Duodenal mucosa (tissue), 2 donors: ENCODE results near the gene EEF1A1.
"Not testable (repeated sequence)": the region's sequence is repeated elsewhere in the genome, so short reads cannot be mapped to it uniquely, and the experiment has no call there.

Experiments used
- H3K27ac ChIP-seq: one replicate; pipeline ENCODE4 v1.7.0; 2013; ENCODE audit warnings: low read depth, low read length
- H3K27me3 ChIP-seq, 2 donors: one replicate each; pipeline ENCODE4 v1.7.0; 2013; ENCODE audit warnings: low read length in 2 of 2, control low read depth in 1 of 2; ENCODE audit not compliant: insufficient read depth in 2 of 2, control insufficient read depth in 1 of 2
- H3K36me3 ChIP-seq, 2 donors: one replicate each; pipeline ENCODE4 v1.7.0; 2013; ENCODE audit warnings: low read length in 2 of 2, control low read depth in 1 of 2; ENCODE audit not compliant: insufficient read depth in 2 of 2, control insufficient read depth in 1 of 2
- H3K4me1 ChIP-seq, 2 donors: one replicate each; pipeline ENCODE4 v1.7.0; 2013; ENCODE audit warnings: low read length in 2 of 2, control low read depth in 1 of 2; ENCODE audit not compliant: insufficient read depth in 2 of 2, control insufficient read depth in 1 of 2
- H3K4me3 ChIP-seq, 2 donors: one replicate each; pipeline ENCODE4 v1.7.0; 2013; ENCODE audit warnings: low read length in 2 of 2, low read depth in 1 of 2
- H3K9ac ChIP-seq, 2 donors: one replicate each; pipeline ENCODE4 v1.7.0; 2013; ENCODE audit warnings: low read length in 2 of 2, low read depth in 1 of 2
- H3K9me3 ChIP-seq, 2 donors: one replicate each; pipeline ENCODE4 v1.7.0; 2013; ENCODE audit warnings: low read length in 2 of 2, control low read depth in 1 of 2; ENCODE audit not compliant: control insufficient read depth in 1 of 2

The EEF1A1 gene

GRCh38 chr6:73518982-73519881, 1.6 kb downstream of the EEF1A1 start:
- Histone ChIP-seq H3K4me3 (peak overlapping the region; percentile 95 to 99), H3K4me1 (peaks cover 38 to 55% of the 10 kb centered on the region in 2 donors), H3K36me3 (peaks cover 35 to 49% of the 10 kb centered on the region in 2 donors), H3K27ac (peak overlapping the region; percentile 100), H3K9ac (peak overlapping the region; percentile 100)
- not testable (repeated sequence) for H3K27me3 ChIP-seq, H3K9me3 ChIP-seq

GRCh38 chr6:73518100-73518981, 2.5 kb downstream of the EEF1A1 start:
- not testable (repeated sequence) for H3K9me3 ChIP-seq, H3K27me3 ChIP-seq, H3K27ac ChIP-seq
- peak overlapping the region; percentile 60 to 61 for H3K4me3 ChIP-seq
- peaks cover 35 to 49% of the 10 kb centered on the region in 2 donors for H3K36me3 ChIP-seq
- peak overlapping the region; percentile 54 to 100 for H3K9ac ChIP-seq
- peaks cover 38 to 52% of the 10 kb centered on the region in 2 donors for H3K4me1 ChIP-seq

DNA sequence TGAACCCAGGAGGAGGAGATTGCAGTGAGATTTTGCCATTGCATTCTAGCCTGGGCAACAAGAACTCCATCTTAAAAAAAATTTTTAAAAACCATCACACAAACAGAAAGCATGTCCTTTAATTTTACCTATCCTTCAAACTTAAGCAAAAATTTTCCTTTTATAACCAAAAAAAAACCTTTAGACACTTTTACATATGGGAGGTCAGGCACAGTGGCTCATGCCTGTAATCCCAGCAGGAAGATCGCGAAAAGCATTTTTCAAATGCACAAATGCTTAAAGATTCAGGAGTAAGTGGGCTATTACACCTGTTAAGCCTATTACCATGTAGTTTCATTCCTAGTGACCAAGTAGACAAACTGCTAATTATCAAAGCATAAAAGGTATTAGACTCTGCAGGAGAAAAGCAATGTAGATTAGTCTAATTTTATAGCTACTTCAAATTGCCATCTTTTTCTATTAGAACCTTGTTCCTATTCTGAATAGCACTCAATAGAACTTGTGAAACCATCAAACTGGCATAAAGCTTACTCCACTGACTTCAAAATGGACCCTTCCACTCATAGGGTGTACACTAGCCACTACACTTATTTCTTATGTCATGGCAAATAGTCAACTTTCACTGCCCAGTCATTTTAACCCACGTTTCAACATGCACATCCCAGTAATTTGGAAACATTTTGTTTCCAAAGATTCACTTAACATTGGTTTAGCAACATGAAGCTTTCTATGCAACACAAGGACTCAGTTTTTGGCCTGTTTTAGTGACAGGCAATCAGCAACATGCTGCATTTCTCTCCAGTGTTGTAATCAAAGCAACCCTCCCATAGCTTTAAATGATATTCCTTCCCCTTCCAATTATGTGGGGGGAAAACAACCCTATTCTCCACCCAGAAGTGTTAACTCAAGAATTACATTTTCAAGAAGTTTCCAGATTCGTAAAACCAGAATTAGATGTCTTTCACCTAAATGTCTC, 4.0 kb downstream of the EEF1A1 start:
- peak overlapping the region in 1 of 2 donors; percentile 27 for H3K9ac ChIP-seq

GRCh38 chr6:73515204-73515655, 5.6 kb downstream of the EEF1A1 start:
- Histone ChIP-seq H3K4me1 (peaks cover 32 to 38% of the 10 kb centered on the region in 2 donors), H3K27ac (no peak overlapping the region), H3K36me3 (peaks cover 34 to 49% of the 10 kb centered on the region in 2 donors), H3K9ac (no peak overlapping the region), H3K4me3 (peak overlapping the region in 1 of 2 donors; percentile 28), H3K27me3 (no peaks in the 10 kb centered on the region), H3K9me3 (no peaks in the 10 kb centered on the region)

More for the DNA sequence above, 4.0 kb downstream of the EEF1A1 start:
- no peaks in the 10 kb centered on the region for H3K27me3 ChIP-seq
- H3K4me1 ChIP-seq: peaks cover 32 to 39% of the 10 kb centered on the region in 2 donors
- H3K4me3 ChIP-seq: peak overlapping the region; percentile 8 to 14
- peaks cover 35 to 49% of the 10 kb centered on the region in 2 donors for H3K36me3 ChIP-seq
- no peak overlapping the region for H3K27ac ChIP-seq
- H3K9me3 ChIP-seq: no peaks in the 10 kb centered on the region

GRCh38 chr6:73514746-73515110, 6.1 kb downstream of the EEF1A1 start:
- Histone ChIP-seq H3K9ac (no peak overlapping the region), H3K4me3 (no peak overlapping the region), H3K36me3 (peaks cover 29 to 49% of the 10 kb centered on the region in 2 donors), H3K9me3 (no peaks in the 10 kb centered on the region), H3K4me1 (peaks cover 32 to 38% of the 10 kb centered on the region in 2 donors), H3K27me3 (no peaks in the 10 kb centered on the region), H3K27ac (no peak overlapping the region)

DNA sequence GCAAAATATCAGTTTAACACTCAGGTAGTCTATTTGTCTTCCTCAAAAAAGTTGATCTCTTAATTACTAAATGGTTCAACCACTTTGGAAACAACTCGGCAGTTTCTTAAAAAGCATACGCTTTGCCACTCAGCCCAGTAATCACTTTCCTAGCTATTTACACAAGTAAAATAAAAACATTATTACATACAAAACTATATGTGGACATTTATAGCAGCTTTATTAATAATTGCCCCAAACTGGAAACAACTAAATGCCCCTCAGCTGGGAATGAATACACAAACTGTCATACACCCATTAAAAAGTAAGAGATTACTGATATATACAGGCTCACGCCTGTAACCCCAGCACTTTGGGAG, 7.4 kb downstream of the EEF1A1 start:
- H3K9ac ChIP-seq: no peak overlapping the region
- no peak overlapping the region for H3K4me3 ChIP-seq
- H3K4me1 ChIP-seq: peaks cover 25 to 26% of the 10 kb centered on the region in 2 donors
- no peaks in the 10 kb centered on the region for H3K9me3 ChIP-seq
- H3K27me3 ChIP-seq: no peaks in the 10 kb centered on the region
- no peak overlapping the region for H3K27ac ChIP-seq
- H3K36me3 ChIP-seq: peaks cover 17 to 37% of the 10 kb centered on the region in 2 donors

DNA sequence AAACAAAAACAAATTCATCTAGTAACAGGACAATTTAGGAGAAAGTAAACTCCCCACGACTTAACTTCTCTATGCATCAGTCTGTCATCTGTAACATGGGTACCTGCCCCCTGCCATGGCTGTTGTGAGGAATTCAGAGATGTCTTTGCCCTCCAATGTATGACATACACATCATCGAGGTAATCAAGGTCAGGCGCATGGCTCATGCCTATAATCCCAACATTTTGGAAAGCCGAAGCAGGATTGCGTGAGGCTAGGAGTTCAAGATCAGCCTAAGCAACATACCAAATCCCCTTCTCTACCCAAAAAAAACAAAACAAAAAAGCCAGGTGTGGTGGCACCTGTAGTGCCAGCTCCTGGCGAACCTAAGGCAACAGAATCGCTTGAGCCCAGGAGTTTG, 9.0 kb downstream of the EEF1A1 start:
- peaks cover 3 to 23% of the 10 kb centered on the region in 2 donors for H3K36me3 ChIP-seq
- H3K9me3 ChIP-seq: no peaks in the 10 kb centered on the region
- H3K27ac ChIP-seq: no peak overlapping the region
- H3K4me3 ChIP-seq: no peak overlapping the region
- no peaks in the 10 kb centered on the region for H3K27me3 ChIP-seq
- H3K9ac ChIP-seq: no peak overlapping the region
- peaks cover 13 to 15% of the 10 kb centered on the region in 2 donors for H3K4me1 ChIP-seq

DNA sequence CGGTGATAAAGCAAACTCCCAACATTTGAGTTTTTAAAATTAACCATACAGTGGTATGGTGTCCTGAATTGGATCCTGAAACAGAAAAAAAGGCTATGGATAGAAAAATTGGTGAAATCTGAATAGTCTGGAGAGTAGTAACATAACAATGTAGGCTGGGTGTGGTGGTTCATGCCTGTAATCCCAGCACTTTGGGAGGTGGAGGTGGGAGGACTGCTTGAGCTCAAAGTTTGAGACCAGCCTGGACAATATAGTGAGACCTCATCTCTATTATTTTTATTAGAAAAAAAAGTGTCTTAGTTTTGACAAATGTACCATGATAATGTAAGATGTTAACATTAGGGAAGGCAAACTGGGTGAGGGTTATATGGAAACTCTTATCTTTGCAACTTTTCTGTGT, 11.0 kb downstream of the EEF1A1 start:
- no peak overlapping the region for H3K4me3 ChIP-seq
- H3K9me3 ChIP-seq: no peaks in the 10 kb centered on the region
- H3K9ac ChIP-seq: no peak overlapping the region
- H3K4me1 ChIP-seq: no peaks in the 10 kb centered on the region
- H3K27ac ChIP-seq: no peak overlapping the region
- peaks cover 0 to 4% of the 10 kb centered on the region in 2 donors for H3K36me3 ChIP-seq
- no peaks in the 10 kb centered on the region for H3K27me3 ChIP-seq

- Histone ChIP-seq H3K27me3 (no peaks in the 10 kb centered on the region), H3K9me3 (no peaks in the 10 kb centered on the region), H3K4me1 (no peaks in the 10 kb centered on the region), H3K4me3 (no peak overlapping the region), H3K9ac (no peak overlapping the region), H3K36me3 (peaks cover 0 to 5% of the 10 kb centered on the region in 2 donors), H3K27ac (no peak overlapping the region)
Measured at GRCh38 chr6:73508776-73509175, 12.1 kb downstream of the EEF1A1 start.
